ENCODE results near the gene DMBT1.

DMBT1 gene

DNA sequence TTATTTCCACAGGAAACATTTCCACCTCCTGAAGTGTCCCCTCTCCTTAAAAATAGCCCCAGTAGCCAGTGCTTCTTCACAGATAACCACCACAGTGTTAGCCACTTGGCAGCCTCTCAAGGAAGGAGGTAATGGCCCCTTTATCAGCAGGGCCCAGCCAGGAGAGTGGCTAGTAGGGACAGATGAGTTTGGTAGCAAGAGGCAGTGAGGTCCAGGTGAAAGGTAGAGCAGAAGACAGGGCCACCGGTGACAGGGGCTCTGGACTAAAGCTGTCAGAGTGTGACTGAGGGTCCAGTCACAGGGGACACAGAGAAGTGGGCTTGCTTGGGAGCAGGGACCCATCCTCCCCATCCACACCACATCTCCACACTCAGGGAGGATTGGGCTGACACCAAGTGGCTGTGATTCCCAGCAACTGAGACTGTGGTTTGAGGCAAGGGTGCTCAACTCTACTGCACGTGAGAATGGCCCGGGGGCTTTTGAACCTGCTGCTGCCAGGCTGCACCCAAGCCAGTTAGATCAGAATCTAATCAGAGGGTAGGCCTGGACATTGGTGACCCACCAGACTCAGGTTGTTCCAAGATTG, 86.9 kb downstream of the DMBT1 start:
- DNase-seq (ENCODE audit: low spot score): no peak

DNA sequence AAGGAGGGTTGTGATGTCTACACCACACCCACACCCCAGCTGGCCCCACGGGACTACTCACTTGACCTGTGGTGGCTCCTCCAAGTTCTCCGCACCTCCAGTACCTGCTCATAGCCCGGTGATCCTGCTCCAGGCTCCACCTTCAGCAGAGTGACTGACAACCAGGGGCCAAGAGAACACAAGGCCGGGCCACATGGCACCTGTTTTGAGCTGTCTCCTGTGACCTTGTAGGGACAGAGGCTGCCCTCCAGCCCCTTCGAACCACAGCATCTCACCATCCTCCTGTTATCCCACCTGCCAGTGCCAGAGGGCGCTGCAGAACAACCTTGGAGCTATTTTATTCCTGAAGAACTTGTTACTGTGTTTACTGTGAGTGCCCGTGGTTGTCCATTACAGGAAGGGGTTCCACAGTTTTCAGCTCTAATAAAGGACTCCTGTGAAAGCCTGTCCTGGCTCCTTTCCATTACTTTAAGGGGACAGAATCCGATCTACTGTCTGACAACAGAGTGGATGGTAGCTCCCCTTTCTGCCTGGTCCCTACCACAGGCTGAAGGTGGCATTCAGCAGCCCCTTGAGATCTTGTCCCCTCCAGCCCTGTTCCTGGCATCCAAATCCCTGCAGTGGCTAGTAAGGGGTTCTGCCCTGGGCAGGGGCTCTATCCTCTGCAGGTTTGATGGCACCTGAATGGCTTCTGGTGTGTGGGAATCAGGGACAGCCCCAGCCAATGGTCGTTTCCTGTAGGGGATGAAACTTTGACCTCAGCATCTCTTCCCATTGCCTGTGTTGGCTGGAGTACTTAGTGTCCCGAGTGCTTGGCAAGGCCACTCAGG, 88.3 kb downstream of the DMBT1 start:
- DNase-seq (ENCODE audit: low spot score): peak; percentile 10

DNA sequence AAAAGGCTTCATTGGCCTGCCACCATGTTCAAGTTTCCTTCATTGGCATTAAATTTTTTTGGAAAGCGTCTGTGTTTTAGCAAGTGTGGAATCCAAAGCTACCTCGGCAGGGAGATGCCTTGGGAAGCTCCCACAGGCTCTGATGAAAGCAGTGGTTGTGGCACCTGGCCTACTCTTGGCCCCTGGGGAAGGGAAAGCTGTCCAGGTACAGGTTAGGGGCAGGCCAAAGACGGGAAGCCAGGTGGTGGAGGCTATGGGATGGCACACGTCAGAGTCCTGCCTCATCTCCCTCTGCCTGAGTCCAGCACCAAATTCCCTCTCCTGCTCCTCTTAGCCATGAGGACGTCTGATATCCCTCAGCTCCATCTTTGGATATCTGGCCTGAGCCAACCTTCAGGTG, 89.3 kb downstream of the DMBT1 start:
- DNase-seq (ENCODE audit: low spot score): no peak

- DNase-seq (ENCODE audit: low spot score): no peak
Observed at GRCh38 chr10:122650331-122650730, 89.8 kb downstream of the DMBT1 start.

DNA sequence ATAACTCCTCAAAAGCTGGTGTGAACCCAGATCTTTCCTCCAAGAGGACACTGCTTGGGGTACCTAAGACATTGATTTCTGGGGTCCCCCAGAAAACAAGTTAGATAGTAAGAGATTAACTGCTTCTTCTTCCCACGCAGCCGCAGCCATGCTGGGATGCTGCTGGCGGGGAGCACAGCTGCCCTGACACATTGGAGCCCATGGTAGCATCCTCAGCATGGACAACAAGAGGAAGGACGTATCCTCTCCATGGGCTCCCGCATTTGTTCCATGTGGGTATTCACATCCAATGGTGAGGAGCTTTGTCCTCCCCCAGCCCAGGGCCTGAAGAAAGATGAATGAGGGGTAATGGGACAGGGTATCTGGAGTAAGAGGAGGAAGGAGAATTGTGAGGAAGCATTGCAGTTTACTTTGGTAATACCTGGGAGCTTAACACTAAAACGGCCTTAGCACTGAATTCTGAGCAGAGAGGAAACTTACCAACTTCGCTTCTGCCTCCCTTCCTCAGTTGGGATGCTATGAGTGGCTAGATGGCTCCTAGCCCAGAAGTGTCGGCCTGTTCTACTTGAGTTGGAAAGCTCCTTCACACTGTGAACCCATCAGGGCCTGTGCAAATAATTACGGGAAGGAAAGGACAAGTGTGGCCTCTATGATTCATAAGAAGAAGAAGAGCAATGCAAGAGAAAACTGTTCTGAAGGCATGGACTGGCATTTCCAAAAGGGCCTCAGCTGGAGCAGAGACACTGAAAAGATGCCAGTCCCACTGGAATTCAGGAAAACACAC, 95.2 kb downstream of the DMBT1 start:
- DNase-seq (ENCODE audit: low spot score): no peak

DNA sequence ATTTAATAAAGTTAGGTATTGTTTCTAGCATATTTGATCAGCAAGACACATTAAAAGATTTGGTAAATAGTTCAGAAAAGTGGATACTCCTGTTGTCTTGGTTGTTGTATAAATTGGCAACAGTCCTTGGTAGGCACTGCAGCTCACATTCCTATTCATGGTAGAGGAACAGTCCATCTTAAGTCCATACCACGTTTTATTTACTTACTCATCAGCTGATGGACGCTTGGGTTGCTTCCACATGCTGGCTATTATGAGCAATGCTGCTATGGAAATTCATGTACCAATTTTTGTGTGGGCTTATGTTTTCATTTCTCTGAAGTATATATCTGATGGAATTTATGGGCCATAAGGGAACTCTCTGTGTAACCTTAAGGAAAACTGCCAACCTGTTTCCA, 95.8 kb downstream of the DMBT1 start:
- DNase-seq (ENCODE audit: low spot score): no peak

GRCh38 chr10:122656741-122657140, 96.2 kb downstream of the DMBT1 start:
- DNase-seq (ENCODE audit: low spot score): no peak

GRCh38 chr10:122657255-122657654, 96.7 kb downstream of the DMBT1 start:
- DNase-seq (ENCODE audit: low spot score): no peak

- DNase-seq (ENCODE audit: low spot score): no peak
Observed at GRCh38 chr10:122657729-122658128, 97.2 kb downstream of the DMBT1 start.

- no peak for DNase-seq (ENCODE audit: low spot score)
Observed at GRCh38 chr10:122658356-122659049, 97.9 kb downstream of the DMBT1 start.

GRCh38 chr10:122659126-122659525, 98.6 kb downstream of the DMBT1 start:
- DNase-seq (ENCODE audit: low spot score): no peak

DNA sequence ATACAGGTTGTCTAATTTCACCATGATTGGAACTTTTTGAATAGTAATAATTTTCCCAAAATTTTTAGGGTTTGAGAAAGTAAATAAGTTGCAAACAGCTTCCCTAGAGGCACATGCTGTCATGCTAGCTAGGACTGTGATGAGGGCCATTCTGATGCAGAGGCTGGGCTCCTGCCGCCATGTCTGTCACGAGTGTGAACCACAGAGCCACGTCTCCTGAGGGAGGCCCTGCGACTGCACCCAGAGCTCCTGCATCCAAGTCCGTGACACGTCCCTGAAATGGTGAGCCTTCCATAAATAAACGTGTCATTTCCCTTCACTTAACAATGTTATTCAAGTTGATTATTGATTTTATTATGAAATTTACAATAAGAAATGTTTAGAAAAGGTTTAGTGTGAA, 99.1 kb downstream of the DMBT1 start:
- no peak for DNase-seq (ENCODE audit: low spot score)

DNA sequence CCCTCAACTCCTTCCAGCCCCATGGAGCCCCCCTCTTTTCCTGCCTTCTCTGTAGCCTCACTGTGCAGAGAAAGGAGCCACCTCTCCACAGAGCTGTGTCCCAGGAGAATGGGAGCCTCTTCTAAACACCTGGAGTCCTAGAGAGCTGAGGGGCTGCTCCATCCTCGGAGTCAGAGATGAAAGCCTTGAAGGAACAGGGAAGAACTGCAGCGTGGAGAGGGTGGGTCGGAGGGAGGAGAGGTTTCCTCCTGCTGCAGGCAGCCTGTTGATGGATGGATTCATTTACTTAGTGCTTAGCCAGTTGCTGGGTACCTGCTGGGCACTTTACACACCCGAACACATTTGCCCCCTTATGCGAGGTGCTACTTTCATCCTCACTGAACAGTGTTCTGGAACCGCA, 100.1 kb downstream of the DMBT1 start:
- DNase-seq (ENCODE audit: low spot score): no peak

- DNase-seq (ENCODE audit: low spot score): no peak
Observed at GRCh38 chr10:122662231-122662630, 101.7 kb downstream of the DMBT1 start.

- DNase-seq (ENCODE audit: low spot score): no peak
Observed at GRCh38 chr10:122663516-122664130, 103.1 kb downstream of the DMBT1 start.

- no peak for DNase-seq (ENCODE audit: low spot score)
Observed at GRCh38 chr10:122664501-122664900, 103.9 kb downstream of the DMBT1 start.

- DNase-seq (ENCODE audit: low spot score): no peak
Observed at GRCh38 chr10:122665329-122665860, 104.8 kb downstream of the DMBT1 start.

- no peak for DNase-seq (ENCODE audit: low spot score)
Observed at GRCh38 chr10:122665946-122666345, 105.4 kb downstream of the DMBT1 start.

DNA sequence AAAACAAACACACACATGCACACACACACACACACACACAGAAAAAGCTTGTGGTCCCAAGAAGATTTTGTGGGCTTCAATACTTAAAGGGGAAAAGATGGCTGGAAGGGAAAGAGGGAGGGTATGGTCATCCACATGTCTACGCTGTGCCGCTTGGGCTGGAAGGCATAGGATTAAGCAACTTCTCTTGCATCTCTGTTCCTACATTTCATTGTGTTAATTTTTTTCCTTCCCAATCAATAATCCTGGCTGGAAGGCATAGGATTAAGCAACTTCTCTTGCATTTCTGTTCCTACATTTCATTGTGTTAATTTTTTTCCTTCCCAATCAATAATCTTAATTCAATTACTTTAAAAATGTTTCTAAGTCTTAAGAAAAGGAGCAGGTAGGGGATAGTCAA, 108.5 kb downstream of the DMBT1 start:
- DNase-seq (ENCODE audit: low spot score): no peak

GRCh38 chr10:122669842-122670241, 109.3 kb downstream of the DMBT1 start:
- no peak for DNase-seq (ENCODE audit: low spot score)

- DNase-seq (ENCODE audit: low spot score): no peak
Observed at GRCh38 chr10:122671355-122671754, 110.8 kb downstream of the DMBT1 start.

DNA sequence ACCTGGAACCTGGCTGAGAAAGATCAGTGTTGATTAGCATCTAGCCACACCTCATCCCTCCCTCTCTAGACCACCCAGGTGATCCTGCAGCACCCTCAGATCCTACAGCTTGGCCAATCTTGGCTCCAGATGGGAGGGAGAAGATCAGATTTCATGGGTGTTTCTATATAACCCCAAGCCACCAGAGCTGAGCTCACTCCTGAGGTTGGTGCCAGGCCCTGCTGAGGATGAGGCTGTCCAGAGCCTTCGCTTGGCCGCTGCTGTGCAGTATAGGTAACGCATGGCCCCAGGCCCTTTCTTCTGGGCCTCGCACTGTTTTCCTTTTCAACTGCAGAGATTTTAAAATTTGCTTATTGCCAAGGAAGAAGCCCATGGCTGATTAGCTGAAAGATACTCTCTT, 112.1 kb downstream of the DMBT1 start:
- DNase-seq (ENCODE audit: low spot score): no peak

All from CD4-positive, alpha-beta T cell treated with Interleukin-15 for 4 hours (primary cell).